Stimulated activated CD8-positive, alpha-beta memory T cell treated with anti-CD3 and anti-CD28 coated beads, Interleukin-2, amount 100 ng/mL, for 1 hour (primary cell): ENCODE measurements around the gene ST3GAL3.
"Not testable (repeated sequence)": the region's sequence is repeated elsewhere in the genome, so short reads cannot be mapped to it uniquely, and the experiment has no call there.

Experiments used
- DNase-seq, 2 donors: peaks; one replicate each; pipeline ENCODE4 v3.0.0-alpha.2; 2020; ENCODE audit warnings: low read depth in 2 of 2

The ST3GAL3 gene

GRCh38 chr1:43819357-43819756, 112.0 kb downstream of the ST3GAL3 start:
- DNase-seq: no peak

- DNase-seq: no peak
Measured at GRCh38 chr1:43821471-43821870, 114.1 kb downstream of the ST3GAL3 start.

- DNase-seq: no peak
Measured at GRCh38 chr1:43822040-43822690, 114.8 kb downstream of the ST3GAL3 start.

- no peak for DNase-seq
Measured at GRCh38 chr1:43824795-43825194, 117.5 kb downstream of the ST3GAL3 start.

GRCh38 chr1:43828574-43828973, 121.2 kb downstream of the ST3GAL3 start:
- no peak for DNase-seq

- DNase-seq: no peak
Measured at GRCh38 chr1:43830802-43831201, 123.5 kb downstream of the ST3GAL3 start.

GRCh38 chr1:43831851-43832250, 124.5 kb downstream of the ST3GAL3 start:
- no peak for DNase-seq

- no peak for DNase-seq
Measured at GRCh38 chr1:43832255-43832654, 124.9 kb downstream of the ST3GAL3 start.

- DNase-seq: no peak
Measured at GRCh38 chr1:43832998-43833397, 125.7 kb downstream of the ST3GAL3 start.

- DNase-seq: not testable (repeated sequence)
Measured at GRCh38 chr1:43833902-43834279, 126.6 kb downstream of the ST3GAL3 start.

- DNase-seq: no peak
Measured at GRCh38 chr1:43834280-43835081, 127.1 kb downstream of the ST3GAL3 start.

- no peak for DNase-seq
Measured at GRCh38 chr1:43835082-43836021, 128.0 kb downstream of the ST3GAL3 start.

- peak; percentile 21 to 56 for DNase-seq
Measured at GRCh38 chr1:43836267-43836951, 129.1 kb downstream of the ST3GAL3 start.

- DNase-seq: no peak
Measured at GRCh38 chr1:43839056-43839455, 131.7 kb downstream of the ST3GAL3 start.

- DNase-seq: no peak
Measured at GRCh38 chr1:43841321-43842174, 134.2 kb downstream of the ST3GAL3 start.

- DNase-seq: no peak
Measured at GRCh38 chr1:43842175-43842498, 134.8 kb downstream of the ST3GAL3 start.

GRCh38 chr1:43843684-43844083, 136.3 kb downstream of the ST3GAL3 start:
- no peak for DNase-seq

GRCh38 chr1:43844114-43844513, 136.8 kb downstream of the ST3GAL3 start:
- DNase-seq: no peak

GRCh38 chr1:43847290-43847689, 140.0 kb downstream of the ST3GAL3 start:
- DNase-seq: no peak

- DNase-seq: no peak
Measured at GRCh38 chr1:43847882-43848281, 140.5 kb downstream of the ST3GAL3 start.

GRCh38 chr1:43849670-43850069, 142.3 kb downstream of the ST3GAL3 start:
- DNase-seq: no peak
